Frontal cortex (tissue), 4 donors: ENCODE measurements around the gene WDR48. TPM values are rescaled to one million over a fixed set of nuclear protein-coding genes. Genes with fewer than 3 reads are reported as not detected.
A peak's percentile ranks its signal among the peaks of the same experiment; 100 is the strongest.
"Not testable (repeated sequence)": the region's sequence is repeated elsewhere in the genome, so short reads cannot be mapped to it uniquely, and the experiment has no call there.

ENCODE experiments used
- DNase-seq, 2 donors: peaks; one replicate each; pipeline ENCODE4 v3.0.0; 2012; ENCODE audit warnings: low spot score in 2 of 2
- FAIRE-seq: peaks from 2 replicates; lab custom pipeline; 2012; peaks lifted over from hg19 to GRCh38; lab: Jason Lieb, UNC
- total RNA-seq: library from RNA; depleted of rRNA; stranded (reverse); fragments of >200 nt; gene quantifications from one replicate; pipeline ENCODE4 v1.2.3, GENCODE V29; 2014
- donor health status: control.
- donor health status: control.
- donor health status: control.

The WDR48 gene
- total RNA-seq = 111 TPM

DNA sequence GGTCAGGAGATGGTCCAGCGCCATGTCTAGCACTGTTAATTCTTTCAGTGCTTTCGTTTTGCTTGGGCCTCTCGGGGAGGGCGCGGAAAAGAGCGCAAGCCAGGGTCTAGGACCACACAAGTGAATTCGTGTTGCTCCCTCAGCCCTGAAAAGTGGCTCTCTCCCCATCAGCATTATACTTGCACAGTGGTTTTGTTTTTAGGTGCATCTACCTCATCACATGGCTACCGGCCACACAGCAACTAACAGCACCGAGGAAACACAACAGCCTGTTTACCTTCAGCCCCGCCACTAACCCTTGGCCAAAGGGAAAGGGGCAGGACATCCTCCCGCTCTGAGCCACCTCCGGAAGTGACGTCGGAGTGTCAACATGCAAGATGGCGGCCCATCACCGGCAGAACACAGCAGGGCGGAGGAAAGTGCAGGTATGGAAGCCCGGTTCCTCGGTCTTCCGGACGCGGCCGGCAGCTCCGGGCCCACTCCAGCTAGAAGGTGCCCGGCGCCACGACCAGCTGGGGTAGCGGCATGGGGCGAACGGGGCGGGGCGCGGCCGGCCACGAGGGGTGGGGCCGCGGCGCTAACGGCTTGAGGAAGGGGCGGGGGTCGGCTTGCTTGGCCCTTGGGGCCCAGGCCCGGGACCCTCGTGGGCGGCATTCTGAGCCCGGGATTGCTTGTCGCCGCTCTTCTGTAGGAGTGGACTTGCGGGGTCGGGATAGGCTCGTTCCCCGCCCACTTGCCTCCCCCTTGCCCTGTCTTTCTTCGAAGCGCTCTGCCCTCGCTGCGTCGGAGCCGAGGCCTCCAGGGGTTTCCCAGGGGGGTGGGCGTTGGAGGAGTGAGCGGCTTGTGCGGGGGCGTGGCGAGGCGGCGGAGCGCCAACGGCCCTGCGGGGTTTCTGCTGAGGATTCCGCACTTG is at the start of gene WDR48, which contains the start of gene SCN11A:
TSS of gene WDR48 (plus strand) at position 368 of the 913 bp plus-strand sequence. CDS start at position 378, 10 bp downstream.
TSS of gene SCN11A (minus strand) at position 296 of the 913 bp plus-strand sequence. CDS start 101,582 bp downstream, outside the sequence.
- DNase-seq = peak; percentile 91 to 94
- no peak for FAIRE-seq

DNA sequence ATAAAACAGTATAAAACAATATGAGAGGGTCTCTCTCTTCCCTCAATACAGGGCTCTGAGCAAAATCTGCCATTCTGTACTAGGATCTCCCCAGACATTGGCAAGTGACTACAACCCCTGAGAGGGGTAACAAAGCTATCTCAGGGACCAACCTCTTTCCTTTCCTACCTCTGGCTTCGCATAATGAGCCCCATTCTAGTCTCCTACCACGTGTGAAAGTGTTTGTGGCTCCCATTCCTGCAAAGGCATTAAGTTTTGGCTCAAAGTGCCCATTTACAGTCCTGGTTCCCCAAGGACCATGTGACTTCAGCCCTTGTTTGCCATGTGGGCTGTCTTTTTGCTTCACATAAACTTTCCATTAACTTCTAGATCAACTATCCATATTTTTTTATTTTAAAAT is 46.5 kb upstream of the WDR48 start:
- FAIRE-seq = no peak

DNA sequence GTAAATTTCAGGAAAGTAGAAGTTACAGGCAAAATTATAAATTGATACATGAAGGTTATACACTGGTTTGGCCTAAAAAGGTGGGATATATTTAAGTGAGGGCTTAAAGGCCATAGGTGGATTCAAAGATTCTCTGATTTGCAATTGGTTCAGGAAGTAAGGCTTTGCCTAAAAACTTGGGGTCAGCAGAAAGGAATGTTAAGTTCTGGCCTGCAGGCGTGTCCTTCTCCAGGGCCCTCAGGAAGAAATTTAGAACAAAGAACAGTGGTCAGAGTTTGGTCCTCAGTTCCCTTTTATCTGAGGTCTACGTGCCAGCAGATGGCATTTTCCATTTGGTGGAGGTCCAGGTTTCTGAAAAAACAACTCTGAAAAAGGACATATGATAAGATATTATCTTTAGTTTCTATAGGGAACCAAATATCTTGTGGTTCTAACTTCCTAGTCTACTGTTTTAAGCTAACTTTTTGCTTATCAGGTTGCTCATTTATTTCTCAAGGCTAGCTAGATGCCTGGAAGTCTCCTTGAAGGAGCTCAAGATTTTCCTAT is 40.6 kb upstream of the WDR48 start:
- no peak for DNase-seq
- no peak for FAIRE-seq

More for the DNA sequence above, 46.5 kb upstream of the WDR48 start:
- no peak for DNase-seq

DNA sequence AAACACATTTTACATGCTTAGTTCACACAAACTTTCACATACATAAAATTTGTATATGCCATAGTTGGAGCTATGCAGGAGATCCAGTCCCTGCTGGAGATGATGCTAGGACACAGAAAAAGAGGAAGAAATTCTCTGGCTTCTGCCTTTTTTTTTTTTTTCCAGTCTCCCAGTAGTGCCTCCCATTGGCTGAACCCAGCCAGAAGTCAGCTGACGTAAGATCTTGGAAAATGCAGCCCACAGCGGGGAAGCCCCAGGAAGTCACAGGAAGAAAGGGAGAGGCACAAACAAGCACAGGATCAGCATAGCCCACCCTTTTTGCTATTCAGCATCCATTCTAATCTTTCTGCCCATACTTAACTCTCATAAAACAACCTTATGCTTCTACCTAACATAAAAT is 38.5 kb upstream of the WDR48 start:
- no peak for FAIRE-seq
- DNase-seq = no peak

DNA sequence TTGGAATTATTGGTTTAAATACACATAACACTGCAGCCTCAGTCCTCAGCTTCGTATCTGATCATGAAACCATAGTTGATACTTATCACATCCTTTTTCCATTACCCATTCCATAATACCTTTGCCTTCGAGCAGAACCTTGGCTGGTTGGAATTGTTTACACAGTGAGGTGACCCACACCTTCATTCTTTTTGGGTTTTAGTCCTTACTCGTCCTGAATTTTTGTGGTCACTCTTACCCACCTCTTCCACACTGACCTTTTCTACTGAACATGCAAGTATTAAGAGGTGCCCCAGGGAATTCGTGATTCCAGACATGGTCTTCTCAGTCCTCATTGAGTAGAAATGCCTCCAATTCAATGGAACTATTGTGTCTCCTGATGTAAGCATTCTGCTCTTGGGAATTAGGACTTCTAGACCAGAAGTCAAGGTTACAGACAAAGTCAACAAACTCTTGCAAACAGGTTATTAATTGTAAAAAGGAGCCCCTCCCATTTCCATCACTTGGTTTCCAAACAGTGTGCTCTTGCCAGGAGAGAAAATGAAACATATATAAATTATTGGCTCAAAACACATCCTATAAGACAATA is 37.8 kb upstream of the WDR48 start:
- FAIRE-seq (no peak), DNase-seq (no peak)

DNA sequence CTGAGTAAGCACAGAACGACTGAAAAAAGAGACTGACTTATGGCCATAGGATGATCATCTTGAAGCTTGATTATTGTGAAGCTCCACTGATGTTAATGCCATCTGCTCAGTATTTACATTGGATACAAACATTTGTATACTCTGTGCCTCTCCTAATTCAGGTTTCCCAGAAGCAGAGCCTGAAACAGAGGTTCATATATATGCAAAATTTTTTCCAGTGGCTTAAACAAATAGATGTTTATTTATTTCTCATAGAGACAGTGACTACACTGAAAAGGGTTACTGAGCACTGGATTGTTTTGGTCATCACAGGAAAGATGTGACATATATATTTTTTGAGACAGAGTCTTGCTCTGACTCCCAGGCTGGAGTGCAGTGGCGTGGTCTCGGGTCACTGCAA is 36.4 kb upstream of the WDR48 start:
- FAIRE-seq (no peak), DNase-seq (no peak)

DNA sequence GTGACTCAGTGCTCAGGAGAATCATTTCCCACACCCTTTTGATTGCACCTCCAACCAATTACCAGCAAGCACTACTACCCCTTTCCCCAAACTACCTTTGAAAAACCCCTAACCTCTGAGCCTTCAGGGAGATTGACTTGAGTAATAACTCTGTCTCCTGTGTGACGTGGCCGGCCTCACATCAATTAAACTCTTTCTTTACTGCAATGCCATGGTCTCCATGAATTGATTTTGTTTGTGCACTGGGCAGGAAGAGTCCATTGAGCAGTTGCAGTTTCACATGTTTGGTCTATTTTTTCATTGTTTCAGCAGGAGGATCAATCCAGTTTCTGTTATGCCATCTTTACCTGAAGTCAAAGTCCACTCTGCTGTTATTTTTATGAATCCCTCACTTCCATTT is 32.5 kb upstream of the WDR48 start:
- DNase-seq (no peak), FAIRE-seq (no peak)

DNA sequence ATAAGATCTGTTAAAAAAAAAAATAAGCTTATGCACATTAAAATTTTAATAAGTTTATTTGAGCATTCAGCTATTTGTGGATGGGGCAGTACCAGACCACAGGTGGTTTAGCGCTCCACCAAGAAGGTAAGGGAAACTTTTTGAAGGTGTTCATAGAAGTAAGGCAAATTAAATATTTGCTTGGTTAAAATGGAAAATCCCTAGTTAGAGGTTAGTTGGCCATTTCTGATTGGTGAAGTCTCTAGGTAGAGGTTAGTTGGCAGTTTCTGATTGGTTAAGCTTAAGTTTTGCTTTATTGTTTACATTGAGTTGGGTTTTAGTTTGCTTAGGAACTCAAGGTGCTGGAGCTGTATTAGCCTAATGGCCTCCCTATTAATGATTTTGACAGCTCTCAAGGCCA is 30.8 kb upstream of the WDR48 start:
- no peak for FAIRE-seq
- DNase-seq = no peak

DNA sequence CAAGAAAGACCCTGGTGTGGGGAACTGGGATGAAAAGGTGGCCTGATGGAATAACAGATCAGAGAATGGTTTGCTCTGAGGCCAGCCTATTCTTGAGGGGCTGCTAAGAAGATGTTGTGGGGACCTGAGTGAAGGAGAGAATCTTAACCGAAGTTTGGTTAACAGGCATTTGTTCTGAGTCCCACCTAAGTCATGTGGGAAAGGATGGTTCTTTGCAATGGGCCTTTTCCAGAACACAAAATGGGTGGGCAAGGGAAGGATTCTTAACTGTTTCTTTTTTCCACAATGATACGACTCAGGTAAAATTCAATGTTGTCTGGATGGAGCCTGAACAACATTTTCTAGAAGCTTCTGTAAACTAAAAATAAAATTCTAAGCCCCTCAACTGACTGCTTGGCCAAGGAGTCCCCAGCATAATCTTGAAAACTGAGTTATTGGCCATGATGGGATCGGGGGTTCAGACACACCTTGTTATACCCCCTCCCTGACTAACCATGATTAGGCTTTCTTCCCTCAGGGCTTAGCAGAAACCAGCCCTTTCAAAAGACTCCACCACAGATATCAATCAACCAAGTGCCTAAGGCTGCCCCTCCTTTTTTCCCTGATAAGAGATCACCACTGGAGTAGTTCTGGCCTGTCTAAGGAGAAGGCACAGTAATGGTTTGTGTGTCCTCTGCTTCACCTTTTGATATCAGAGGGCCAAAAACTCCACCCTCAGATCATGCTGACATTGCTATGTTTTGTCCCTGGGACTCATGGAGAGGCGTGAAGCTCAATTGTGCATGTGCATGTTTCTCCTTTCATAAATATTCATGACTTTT is 30.1 kb upstream of the WDR48 start:
- no peak for DNase-seq
- no peak for FAIRE-seq

DNA sequence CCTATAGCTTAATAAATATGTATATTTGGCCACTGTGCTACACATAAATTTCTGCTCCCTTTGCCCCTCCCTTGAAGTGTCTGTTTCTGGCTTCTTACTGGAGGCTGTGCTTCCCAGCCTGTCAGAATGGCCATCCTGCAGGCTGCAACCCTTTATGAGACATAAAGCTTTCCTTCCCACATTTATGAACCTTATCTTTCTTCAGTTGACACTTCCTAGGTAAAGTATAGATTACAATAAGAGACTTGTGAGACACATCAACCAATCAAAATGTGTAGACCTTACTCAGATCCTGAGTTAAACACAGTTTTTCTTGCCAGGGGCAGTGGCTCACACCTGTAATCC is 29.6 kb upstream of the WDR48 start:
- no peak for FAIRE-seq
- no peak for DNase-seq

DNA sequence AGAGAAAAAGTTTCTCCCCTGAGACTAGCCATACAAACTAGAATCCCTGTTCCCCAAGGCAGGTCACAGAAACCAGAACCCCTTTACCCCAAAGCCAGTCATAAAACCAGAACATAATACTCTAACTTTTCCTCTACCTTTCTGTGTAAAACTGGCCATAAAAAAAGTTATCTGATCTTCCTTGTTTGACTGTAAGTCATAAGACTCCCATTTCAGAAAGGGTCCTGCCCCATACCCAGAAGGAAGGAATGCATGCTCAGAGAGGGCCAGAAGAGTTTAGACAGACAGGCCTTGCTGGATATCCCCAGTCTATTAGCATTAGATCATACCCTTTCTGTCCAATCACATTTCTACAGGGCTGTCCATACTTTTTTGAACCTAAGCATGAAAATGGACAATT is 27.3 kb upstream of the WDR48 start:
- DNase-seq (no peak), FAIRE-seq (no peak)

DNA sequence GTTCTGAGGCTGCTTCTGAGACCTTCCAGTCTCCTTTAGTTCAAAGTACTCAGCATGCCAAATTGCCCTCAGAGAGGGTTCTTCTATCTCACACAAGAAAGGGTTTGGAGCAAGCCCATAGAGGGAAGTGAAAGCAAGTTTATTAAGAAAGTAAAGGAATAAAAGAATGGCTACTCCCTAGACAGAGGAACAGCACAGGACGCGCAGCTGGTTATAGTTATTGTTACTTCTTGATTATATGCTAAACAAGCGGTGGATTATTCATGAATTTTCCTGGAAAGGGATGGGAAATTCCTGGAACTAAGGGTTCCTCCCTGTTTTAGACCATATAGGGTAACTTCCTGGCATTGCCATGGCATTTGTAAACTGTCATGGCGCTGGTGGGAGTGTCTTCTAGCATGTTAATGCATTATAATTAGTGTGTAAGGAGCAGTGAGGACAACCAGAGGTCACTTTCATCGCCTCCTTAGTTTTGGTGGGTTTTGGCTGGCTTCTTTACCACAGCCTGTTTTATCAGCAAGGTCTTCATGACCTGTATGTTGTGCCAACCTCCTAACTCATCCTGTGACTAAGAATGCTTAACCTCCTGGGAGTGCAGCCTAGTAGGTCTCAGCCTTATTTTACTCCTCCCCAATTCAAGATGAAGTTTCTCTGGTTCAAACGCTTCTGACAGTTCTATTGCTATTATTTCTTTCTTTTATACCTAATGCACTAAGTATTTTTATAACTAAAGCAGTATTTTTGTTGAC is 26.4 kb upstream of the WDR48 start:
- FAIRE-seq = no peak
- DNase-seq = no peak

DNA sequence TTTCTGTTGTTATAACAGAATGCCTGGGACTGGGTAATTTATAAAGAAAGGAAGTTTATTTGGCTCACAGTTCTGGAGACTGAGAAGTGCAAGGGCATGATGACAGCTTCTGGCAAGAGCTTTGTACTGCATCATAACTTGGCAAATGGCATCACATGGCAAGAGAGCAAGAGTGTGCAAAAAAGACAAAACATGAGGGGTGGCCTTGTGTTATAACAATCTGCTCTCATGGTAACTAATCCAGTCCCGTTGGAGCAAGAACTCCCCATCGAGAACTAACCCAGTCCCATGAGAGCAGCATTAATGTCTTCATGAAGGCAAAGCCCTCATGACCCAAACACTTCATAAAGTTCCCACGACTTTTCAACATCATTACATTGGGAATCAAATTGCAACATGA is 23.3 kb upstream of the WDR48 start:
- DNase-seq (no peak), FAIRE-seq (no peak)

DNA sequence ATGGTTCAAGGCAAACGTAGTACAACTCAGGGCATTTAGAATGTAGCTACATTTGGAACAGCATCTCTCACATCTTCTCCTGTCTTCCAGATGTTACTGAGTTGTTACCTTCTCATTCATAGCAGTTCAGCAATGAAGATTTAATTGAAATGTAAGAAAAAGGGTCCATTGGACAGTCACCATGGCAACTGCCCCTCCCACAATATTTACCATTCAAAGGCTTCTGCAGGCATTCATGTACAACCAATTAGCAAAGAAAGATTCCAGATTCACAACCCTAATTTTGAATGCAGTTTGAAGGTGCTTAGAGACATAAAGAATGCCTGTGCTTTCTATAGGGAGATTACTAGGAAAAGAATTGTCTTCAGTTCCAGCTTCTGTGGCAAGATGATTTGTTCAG is 22.3 kb upstream of the WDR48 start:
- FAIRE-seq (no peak), DNase-seq (no peak)

DNA sequence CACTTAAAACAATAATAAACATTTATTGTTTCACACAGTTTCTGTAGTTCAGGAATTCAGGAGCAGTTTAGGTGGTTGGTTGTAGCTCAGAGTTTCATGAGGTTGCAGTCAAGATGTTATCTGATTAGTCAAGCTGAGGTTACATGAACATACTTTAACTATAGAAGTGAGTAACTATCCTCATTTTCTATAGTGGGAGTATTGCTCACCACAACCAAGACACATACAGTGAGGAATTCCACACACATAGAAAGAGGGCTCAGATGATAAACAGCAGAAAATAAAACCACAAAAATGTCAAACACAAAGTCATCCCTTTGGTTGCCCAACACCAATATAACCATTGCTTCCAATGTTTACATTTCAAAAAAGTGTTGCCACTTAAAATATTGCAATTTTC is 13.7 kb upstream of the WDR48 start:
- no peak for DNase-seq

DNA sequence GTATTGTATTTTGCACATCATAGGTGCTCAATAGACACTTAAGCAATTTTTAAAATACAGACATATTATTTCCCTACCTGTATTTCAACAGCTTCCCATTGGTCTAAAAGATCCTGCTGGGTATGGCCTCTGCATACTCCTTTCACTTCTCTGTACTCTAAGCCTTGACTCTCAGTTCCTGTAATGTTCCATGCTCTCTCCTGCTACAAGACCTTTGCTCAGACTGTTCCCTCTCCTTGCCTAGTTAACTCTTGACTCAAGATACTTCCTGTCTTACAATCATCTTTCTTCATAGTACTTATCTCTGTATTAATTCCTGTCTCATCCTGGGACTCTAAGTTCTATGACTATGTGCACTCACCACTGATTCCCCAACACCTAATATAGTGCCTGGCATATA is 1.8 kb upstream of the WDR48 start:
- FAIRE-seq (no peak), DNase-seq (no peak)

More for the DNA sequence above, 13.7 kb upstream of the WDR48 start:
- no peak for FAIRE-seq

DNA sequence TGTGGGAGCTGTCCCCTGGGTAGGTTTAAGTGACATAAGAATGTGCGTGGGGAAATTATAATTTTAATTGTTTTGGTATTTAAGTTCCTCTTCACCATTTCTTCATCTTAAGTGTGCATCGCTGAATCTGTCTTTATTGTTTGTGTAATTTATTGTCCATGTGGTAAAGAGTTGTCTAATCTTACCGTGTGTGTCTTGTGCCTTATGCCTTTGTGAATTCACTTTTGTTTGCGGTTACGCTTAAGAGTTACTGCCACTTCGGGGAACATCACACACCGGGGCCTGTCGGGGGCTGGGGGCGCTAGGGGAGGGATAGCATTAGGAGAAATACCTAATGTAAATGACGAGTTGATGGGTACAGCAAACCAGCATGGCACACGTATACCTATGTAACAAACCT is 767 bp downstream of the WDR48 start:
- no peak for FAIRE-seq
- no peak for DNase-seq

DNA sequence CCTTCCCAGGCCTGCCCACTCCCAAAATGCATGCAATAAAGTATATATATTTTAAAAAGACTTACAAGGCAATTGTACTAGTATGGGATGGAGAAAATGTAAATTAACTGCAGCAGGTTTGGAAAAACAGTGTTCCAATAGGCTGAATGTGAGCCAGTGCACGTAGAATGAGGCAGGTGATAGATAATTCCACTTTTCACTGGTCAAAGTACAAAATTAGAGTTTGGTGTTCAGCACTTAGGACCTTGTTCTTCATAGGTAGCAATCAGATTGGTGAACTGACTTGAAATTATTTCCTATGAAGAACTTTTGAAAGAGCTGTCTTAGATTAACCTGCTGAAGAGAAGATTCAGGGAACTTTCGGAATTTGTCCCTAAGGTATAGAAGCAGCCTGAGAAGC is 1.9 kb downstream of the WDR48 start:
- DNase-seq = no peak

DNA sequence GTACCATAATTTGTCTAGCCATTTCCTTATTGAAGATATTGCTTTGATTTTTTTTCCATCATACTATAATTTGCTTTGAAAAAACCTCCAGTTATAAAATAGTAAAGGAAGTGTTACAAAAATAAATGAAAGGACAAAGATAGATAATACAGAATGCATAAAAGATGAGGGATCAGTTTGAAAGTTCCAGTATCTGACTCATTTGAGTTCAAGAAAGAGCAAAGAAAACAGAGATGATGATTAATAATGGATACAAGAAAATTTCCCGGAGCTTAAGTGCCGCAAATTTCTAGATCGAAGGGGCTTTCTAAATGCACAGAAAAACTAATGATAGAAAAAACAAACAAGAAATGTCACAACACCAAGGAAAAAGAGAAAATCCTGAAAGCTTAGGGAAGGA is 4.3 kb downstream of the WDR48 start:
- no peak for FAIRE-seq
- no peak for DNase-seq

More for the DNA sequence above, 1.9 kb downstream of the WDR48 start:
- no peak for FAIRE-seq

DNA sequence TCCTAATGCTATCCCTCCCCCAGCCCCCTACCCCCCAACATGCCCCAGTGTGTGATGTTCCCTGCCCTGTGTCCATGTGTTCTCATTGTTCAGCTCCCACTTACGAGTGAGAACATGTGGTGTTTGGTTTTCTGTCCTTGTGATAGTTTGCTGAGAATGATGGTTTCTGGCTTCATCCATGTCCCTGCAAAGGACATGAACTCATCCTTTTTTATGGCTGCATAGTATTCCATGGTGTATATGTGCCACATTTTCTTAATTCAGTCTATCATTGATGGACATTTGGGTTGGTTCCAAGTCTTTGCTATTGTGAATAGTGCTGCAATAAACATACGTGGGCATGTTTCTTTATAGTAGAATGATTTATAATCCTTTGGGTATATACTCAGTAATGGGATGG is 9.4 kb downstream of the WDR48 start:
- FAIRE-seq, DNase-seq: not testable (repeated sequence)
